C4-2B (cell line): ENCODE results near the gene ST13.
A peak's percentile ranks its signal among the peaks of the same experiment; 100 is the strongest.

Source experiments
- ZFX ChIP-seq: fragments of 450-650 bp; IDR thresholded peaks from 2 replicates; pipeline ENCODE4 v1.6.1; 2017
- TF ChIP-seq, protein P1 (sequence below): fragments of 450-650 bp; conservative IDR thresholded peaks from 2 replicates; pipeline ENCODE4 v1.5.1; 2017; ENCODE audit warnings: mild to moderate bottlenecking

GRCh38 chr22:40818747-40819598 lies 37.5 kb downstream of the ST13 start, which contains the start of gene SLC25A17:
- TF ChIP-seq, protein P1, sequence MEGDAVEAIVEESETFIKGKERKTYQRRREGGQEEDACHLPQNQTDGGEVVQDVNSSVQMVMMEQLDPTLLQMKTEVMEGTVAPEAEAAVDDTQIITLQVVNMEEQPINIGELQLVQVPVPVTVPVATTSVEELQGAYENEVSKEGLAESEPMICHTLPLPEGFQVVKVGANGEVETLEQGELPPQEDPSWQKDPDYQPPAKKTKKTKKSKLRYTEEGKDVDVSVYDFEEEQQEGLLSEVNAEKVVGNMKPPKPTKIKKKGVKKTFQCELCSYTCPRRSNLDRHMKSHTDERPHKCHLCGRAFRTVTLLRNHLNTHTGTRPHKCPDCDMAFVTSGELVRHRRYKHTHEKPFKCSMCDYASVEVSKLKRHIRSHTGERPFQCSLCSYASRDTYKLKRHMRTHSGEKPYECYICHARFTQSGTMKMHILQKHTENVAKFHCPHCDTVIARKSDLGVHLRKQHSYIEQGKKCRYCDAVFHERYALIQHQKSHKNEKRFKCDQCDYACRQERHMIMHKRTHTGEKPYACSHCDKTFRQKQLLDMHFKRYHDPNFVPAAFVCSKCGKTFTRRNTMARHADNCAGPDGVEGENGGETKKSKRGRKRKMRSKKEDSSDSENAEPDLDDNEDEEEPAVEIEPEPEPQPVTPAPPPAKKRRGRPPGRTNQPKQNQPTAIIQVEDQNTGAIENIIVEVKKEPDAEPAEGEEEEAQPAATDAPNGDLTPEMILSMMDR: peak; percentile 55
- 0 out of 2 replicates have a peak, but pooled peaks have one; percentile 29 for TF ChIP-seq ZFX
